ENCODE measurements around the gene AATK.
"Not testable (repeated sequence)": the region's sequence is repeated elsewhere in the genome, so short reads cannot be mapped to it uniquely, and the experiment has no call there.

Gene AATK

DNA sequence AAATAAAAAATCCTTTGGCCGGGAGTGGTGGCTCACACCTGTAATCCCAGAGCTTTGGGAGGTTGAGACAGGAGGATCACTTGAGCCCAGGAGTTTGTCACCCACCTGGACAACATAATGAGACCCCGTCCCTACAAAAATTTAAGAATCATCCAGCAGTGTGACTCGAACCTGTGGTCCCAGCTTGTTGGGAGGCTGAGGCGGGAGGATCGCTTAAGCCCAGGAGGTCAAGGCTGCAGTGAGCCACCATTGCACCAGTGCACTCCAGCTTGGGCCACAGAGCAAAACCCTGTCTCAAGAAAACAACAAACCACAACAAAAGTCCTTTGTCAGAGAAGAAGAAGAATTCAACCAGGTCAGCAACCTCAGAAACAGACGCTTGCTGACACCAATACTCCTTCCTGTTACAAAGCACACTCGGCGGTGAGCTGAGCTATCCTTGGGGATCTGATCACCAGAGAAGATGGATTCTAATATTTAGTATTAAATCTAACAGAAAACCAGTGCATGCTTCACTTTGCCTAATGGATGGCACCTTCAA, 13.7 kb downstream of the AATK start:
- DNase-seq (no peak), ATAC-seq (no peak)
- Mint-ChIP-seq H3K27me3 (no peaks in the 10 kb centered on the region), H3K36me3 (ENCODE audit: low read depth) (no peaks in the 10 kb centered on the region), H3K4me3 (no peak overlapping the region), H3K27ac (no peak overlapping the region), H3K9me3 (no peaks in the 10 kb centered on the region), H3K4me1 (no peaks in the 10 kb centered on the region)

DNA sequence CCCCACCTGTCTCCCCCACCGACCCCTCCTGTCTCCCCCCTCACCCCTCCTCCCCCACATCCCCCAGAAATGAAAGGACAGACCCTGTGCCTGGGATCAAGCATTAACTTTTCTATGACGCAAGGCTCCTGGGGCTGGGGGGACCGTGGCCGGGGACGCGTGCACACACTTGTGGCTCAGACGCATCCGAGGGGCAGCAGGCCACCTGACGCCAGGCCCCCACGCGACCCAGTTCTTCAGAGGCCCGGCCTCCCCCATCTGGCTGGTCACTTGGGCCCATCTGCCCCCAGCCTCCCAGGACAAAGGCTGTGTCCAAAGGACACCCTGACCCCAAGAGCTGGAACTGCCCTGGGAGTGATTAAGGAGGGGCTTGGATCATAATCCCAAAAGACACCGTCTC, 14.7 kb downstream of the AATK start:
- no peak for DNase-seq
- H3K36me3 Mint-ChIP-seq (ENCODE audit: low read depth) = no peaks in the 10 kb centered on the region
- no peaks in the 10 kb centered on the region for H3K9me3 Mint-ChIP-seq
- H3K4me3 Mint-ChIP-seq = no peak overlapping the region
- ATAC-seq = no peak
- no peaks in the 10 kb centered on the region for H3K4me1 Mint-ChIP-seq
- H3K27ac Mint-ChIP-seq = no peak overlapping the region
- no peaks in the 10 kb centered on the region for H3K27me3 Mint-ChIP-seq

GRCh38 chr17:81150377-81151077, 15.5 kb downstream of the AATK start:
- Mint-ChIP-seq H3K27me3 (no peaks in the 10 kb centered on the region), H3K9me3 (no peaks in the 10 kb centered on the region), H3K27ac (no peak overlapping the region), H3K4me1 (no peaks in the 10 kb centered on the region), H3K4me3 (no peak overlapping the region), H3K36me3 (ENCODE audit: low read depth) (no peaks in the 10 kb centered on the region)
- no peak for ATAC-seq
- no peak for DNase-seq

DNA sequence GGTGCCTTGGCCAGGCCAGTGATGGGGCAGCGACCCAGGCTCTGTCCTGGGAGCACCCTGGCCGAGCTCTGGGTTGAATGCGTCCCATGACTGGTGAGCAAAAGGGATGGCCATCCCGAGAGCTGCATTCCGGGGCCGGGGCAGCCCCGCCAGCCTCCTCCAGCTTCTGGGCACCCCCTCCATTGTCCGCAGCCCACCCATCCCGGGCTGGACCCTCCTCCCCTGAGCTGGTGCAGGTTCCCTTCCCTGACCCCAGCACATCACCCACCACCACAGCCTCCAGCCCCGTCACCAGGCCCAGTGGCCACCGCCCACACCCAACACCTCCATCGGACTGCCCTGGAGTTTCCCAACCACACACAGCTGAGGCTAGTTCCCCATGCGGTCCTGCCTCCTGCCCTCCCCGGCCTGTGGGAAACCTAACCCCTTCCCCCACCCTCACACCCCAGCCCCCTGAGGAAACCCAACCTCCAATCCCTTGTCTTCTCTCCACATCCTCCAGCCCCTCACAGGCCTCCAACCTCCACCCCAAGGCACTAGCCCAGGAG, 17.0 kb downstream of the AATK start:
- H3K27me3 Mint-ChIP-seq = no peaks in the 10 kb centered on the region
- no peak for DNase-seq
- H3K4me1 Mint-ChIP-seq = no peaks in the 10 kb centered on the region
- H3K27ac Mint-ChIP-seq = no peak overlapping the region
- no peak overlapping the region for H3K4me3 Mint-ChIP-seq
- no peaks in the 10 kb centered on the region for H3K36me3 Mint-ChIP-seq (ENCODE audit: low read depth)
- no peaks in the 10 kb centered on the region for H3K9me3 Mint-ChIP-seq
- no peak for ATAC-seq

DNA sequence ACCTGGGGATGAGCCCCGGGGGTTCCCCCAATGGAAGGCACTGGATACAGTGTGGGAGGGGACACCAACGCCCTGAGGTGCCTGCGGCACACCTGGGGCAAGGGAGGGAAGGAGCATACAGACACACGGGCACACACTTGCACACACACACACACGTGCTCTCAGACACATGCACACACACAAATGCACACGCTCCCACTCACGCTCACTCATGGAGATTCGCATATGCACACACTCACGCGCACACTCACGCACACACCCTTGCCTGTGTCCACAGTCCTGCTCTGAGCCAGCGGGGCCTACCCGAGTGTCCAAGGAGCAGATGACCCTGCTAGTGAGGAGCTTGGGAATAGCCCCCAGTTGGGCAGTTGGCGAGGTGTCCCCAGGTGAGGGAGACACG, 17.4 kb downstream of the AATK start:
- H3K36me3 Mint-ChIP-seq (ENCODE audit: low read depth) = no peaks in the 10 kb centered on the region
- H3K27me3 Mint-ChIP-seq = no peaks in the 10 kb centered on the region
- no peaks in the 10 kb centered on the region for H3K9me3 Mint-ChIP-seq
- DNase-seq = no peak
- peak; percentile 15 for ATAC-seq
- H3K4me3 Mint-ChIP-seq = no peak overlapping the region
- no peak overlapping the region for H3K27ac Mint-ChIP-seq
- H3K4me1 Mint-ChIP-seq = no peaks in the 10 kb centered on the region

GRCh38 chr17:81147701-81148100, 18.3 kb downstream of the AATK start:
- Mint-ChIP-seq H3K27me3 (no peaks in the 10 kb centered on the region), H3K36me3 (ENCODE audit: low read depth) (no peaks in the 10 kb centered on the region), H3K4me3 (no peak overlapping the region), H3K4me1 (no peaks in the 10 kb centered on the region), H3K27ac (no peak overlapping the region), H3K9me3 (no peaks in the 10 kb centered on the region)
- ATAC-seq = no peak
- no peak for DNase-seq

DNA sequence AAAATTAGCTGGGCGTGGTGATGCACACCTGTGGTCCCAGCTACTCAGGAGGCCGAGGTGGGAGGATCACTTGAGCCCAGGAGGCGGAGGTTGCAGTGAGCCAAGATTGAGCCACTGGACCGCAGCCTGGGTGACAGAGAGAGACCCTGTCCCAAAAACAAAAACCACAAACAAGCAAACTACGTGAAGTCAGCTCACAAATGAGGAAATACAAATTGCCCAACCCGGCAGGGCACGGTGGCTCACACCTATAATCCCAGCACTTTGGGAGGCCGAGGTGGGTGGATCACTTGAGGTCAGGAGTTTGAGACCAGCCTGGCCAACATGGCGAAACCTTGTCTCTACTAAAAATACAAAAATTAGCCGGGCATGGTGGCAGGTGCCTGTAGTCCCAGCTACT, 19.8 kb downstream of the AATK start:
- H3K27ac Mint-ChIP-seq; H3K36me3 Mint-ChIP-seq (ENCODE audit: low read depth); DNase-seq; H3K9me3 Mint-ChIP-seq; H3K27me3 Mint-ChIP-seq; ATAC-seq; H3K4me1 Mint-ChIP-seq; H3K4me3 Mint-ChIP-seq: not testable (repeated sequence)

- Mint-ChIP-seq H3K4me3 (no peak overlapping the region), H3K36me3 (ENCODE audit: low read depth) (no peaks in the 10 kb centered on the region), H3K27ac (no peak overlapping the region), H3K4me1 (no peaks in the 10 kb centered on the region), H3K27me3 (no peaks in the 10 kb centered on the region), H3K9me3 (no peaks in the 10 kb centered on the region)
- DNase-seq (no peak), ATAC-seq (no peak)
These were observed 21.6 kb downstream of the AATK start for GRCh38 chr17:81144423-81144781.

DNA sequence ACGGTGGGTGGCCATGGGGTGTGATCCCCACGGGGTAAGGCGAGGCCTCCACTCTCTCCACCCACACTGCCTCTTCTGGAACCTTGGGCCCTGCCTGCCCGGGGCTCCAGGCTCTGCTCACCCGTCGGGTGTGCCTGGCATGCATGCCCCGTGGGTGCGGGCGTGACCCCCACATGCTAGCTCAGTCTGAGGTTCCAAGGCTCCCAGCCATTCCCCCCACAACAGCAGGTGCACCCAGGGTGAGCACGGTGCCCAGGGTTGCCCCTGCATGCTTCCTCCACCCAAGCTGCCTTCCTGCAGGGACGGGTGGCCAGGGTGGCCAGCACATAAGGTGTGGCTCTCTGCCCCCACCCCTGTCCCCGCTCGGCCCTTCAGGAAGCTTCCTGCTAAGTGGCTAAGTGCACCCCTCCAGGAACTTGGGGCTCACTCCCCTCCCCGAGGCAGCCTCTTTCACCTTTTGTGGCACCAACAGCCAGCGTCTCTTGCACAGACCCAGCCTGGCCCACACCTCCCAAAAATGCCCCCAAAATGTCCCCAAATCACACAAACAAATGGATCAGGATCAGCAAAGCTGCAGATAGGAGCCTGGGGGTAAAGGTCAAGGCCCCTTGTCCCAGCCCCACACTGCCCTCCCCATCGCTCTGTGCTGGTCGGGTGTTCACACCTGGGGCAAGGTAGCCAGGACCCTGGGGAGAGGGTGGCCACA, 22.2 kb downstream of the AATK start:
- ATAC-seq (no peak), DNase-seq (no peak)
- no peak overlapping the region for H3K27ac Mint-ChIP-seq
- H3K36me3 Mint-ChIP-seq (ENCODE audit: low read depth) = no peaks in the 10 kb centered on the region
- peaks cover 3% of the 10 kb centered on the region for H3K9me3 Mint-ChIP-seq
- no peaks in the 10 kb centered on the region for H3K27me3 Mint-ChIP-seq
- no peaks in the 10 kb centered on the region for H3K4me1 Mint-ChIP-seq
- H3K4me3 Mint-ChIP-seq = no peak overlapping the region

- H3K4me1 Mint-ChIP-seq = peaks cover 2% of the 10 kb centered on the region
- no peak overlapping the region for H3K27ac Mint-ChIP-seq
- no peak for ATAC-seq
- DNase-seq = no peak
- no peaks in the 10 kb centered on the region for H3K27me3 Mint-ChIP-seq
- no peaks in the 10 kb centered on the region for H3K36me3 Mint-ChIP-seq (ENCODE audit: low read depth)
- peaks cover 10% of the 10 kb centered on the region for H3K9me3 Mint-ChIP-seq
- no peak overlapping the region for H3K4me3 Mint-ChIP-seq
These were observed 22.9 kb downstream of the AATK start for GRCh38 chr17:81143200-81143527.

DNA sequence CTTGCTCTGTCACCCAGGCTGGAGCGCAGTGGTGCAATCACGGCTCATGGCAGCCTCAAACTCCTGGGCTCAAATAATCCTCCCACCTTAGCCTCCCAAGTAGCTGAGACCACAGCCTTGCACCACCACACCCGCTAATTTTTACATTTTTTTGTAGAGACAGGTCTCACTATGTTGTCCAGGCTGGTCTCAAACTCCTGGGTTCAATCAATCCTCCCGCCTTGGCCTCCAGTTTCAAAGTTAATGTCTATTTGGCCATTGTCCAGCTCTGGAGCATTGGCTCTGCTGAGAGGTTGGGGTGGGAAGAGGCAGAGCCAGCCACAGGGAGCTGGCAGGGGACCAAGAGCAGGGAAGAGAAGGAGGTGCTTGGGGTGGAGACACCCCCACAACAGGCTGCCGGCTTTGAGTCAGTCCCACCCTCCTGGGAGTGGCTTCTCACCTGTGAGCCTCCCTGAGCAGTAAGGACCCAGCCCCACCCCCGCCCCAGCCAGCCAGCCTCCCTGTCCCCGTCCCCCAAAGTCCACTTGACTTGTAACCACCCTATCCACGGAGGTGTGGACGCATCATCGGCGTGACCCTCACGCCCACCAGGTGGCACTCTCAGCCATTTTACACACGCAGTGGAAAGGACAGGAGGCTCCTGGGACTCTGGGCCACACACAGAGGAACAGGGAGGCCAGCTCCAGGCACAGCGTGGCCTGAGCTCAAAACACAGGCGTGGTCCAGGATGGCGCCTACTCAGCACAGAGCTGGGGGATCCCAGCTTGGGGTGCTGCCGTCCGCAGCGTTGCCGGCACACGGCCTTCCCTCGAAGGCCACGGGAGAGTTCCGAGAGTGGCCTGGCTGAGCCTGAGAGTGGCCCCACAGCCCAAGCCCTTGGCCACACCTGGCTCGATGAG, 23.5 kb downstream of the AATK start:
- DNase-seq (peak; percentile 74), ATAC-seq (peak; percentile 74)
- Mint-ChIP-seq H3K4me1 (peaks cover 4% of the 10 kb centered on the region), H3K4me3 (no peak overlapping the region), H3K27ac (no peak overlapping the region), H3K36me3 (ENCODE audit: low read depth) (no peaks in the 10 kb centered on the region), H3K27me3 (no peaks in the 10 kb centered on the region), H3K9me3 (peaks cover 13% of the 10 kb centered on the region)

GRCh38 chr17:81140695-81141094, 25.3 kb downstream of the AATK start:
- Mint-ChIP-seq H3K4me1 (peaks cover 4% of the 10 kb centered on the region), H3K27me3 (no peaks in the 10 kb centered on the region), H3K27ac (no peak overlapping the region), H3K36me3 (ENCODE audit: low read depth) (no peaks in the 10 kb centered on the region), H3K4me3 (no peak overlapping the region), H3K9me3 (peaks cover 13% of the 10 kb centered on the region)
- DNase-seq (no peak), ATAC-seq (no peak)

- Mint-ChIP-seq H3K4me1 (peaks cover 4% of the 10 kb centered on the region), H3K27me3 (no peaks in the 10 kb centered on the region), H3K9me3 (peaks cover 13% of the 10 kb centered on the region), H3K36me3 (ENCODE audit: low read depth) (no peaks in the 10 kb centered on the region), H3K27ac (no peak overlapping the region), H3K4me3 (no peak overlapping the region)
- ATAC-seq (no peak), DNase-seq (no peak)
These were observed 26.0 kb downstream of the AATK start for GRCh38 chr17:81140018-81140417.

- no peak overlapping the region for H3K4me3 Mint-ChIP-seq
- no peaks in the 10 kb centered on the region for H3K27me3 Mint-ChIP-seq
- ATAC-seq = no peak
- no peak overlapping the region for H3K27ac Mint-ChIP-seq
- H3K36me3 Mint-ChIP-seq (ENCODE audit: low read depth) = no peaks in the 10 kb centered on the region
- peaks cover 4% of the 10 kb centered on the region for H3K4me1 Mint-ChIP-seq
- DNase-seq = no peak
- peaks cover 13% of the 10 kb centered on the region for H3K9me3 Mint-ChIP-seq
These were observed 26.6 kb downstream of the AATK start for GRCh38 chr17:81139428-81139827.
